UCSD-AML1 (cell line): Measurements from ENCODE around the gene ARHGEF3.

Experiments
- DNase-seq: peaks from one replicate; lab custom pipeline; 2025; ENCODE audit not compliant: unreplicated experiment; lab: John Stamatoyannopoulos, UW

The ARHGEF3 gene

DNA sequence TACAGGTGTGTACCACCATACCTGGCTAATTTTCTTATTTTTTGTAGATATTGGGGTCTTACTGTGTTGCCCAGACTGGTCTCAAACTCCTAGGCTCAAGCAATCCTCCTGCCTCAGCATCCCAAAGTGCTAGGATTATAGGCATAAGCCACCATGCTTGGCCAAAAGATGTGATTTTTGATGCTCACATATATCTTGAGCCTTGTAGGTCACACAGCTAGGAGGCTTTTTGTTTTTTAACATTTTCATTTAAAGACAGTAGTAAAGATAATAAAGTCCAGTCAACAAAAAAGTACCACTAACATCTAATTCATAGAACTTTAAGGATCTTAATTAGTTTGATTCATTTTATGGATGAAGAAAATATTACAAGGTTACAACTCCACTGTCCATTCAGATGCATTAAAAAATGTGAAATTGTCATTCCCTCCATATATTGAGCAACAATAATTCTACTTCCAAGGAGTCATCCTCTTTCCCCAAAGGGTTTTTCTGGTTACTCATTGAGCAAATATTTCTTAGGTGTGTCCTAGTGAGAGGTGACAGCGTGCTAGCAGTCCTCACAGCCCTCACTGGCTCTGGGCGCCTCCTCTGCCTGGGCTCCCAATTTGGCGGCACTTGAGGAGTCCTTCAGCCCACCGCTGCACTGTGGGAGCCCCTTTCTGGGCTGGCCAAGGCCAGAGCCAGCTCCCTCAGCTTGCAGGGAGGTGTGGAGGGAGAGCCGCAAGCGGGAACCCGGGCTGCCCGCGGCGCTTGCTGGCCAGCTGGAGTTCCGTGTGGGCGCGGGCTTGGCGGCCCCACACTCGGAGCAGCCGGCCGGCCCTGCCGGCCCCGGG lies 110.4 kb downstream of the ARHGEF3 start:
- DNase-seq: no peak

DNA sequence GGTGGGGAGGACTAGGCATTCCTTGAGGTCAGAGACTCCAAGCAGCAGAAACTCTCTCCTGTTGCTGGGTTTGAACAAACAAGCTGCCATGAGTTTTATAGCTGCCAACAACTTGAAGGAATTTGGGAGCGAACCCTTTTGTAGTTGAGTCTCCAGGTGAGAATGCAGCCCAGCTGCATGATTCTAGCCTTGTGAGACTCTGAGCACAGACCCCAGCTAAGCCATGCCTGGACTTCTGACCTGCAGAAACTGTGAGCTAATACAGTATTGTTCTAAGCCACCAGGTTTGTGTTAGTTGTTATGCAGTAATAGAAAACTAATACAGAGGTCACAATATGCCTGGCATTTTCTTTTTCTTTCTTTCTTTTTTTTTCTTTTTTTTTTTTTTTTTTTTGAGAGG lies 112.4 kb downstream of the ARHGEF3 start:
- no peak for DNase-seq

GRCh38 chr3:56688191-56688590 lies 113.6 kb downstream of the ARHGEF3 start:
- DNase-seq: no peak

- no peak for DNase-seq
Measured at GRCh38 chr3:56684029-56684428, 117.7 kb downstream of the ARHGEF3 start.

- DNase-seq: peak; percentile 89
Measured at GRCh38 chr3:56683122-56683817, 118.5 kb downstream of the ARHGEF3 start, which contains the start of gene TASOR. TASOR (minus strand) TSS chr3:56683265; CDS start chr3:56683006, 259 bp downstream.

- DNase-seq: peak; percentile 84
Measured at GRCh38 chr3:56682462-56683121, 119.2 kb downstream of the ARHGEF3 start.

DNA sequence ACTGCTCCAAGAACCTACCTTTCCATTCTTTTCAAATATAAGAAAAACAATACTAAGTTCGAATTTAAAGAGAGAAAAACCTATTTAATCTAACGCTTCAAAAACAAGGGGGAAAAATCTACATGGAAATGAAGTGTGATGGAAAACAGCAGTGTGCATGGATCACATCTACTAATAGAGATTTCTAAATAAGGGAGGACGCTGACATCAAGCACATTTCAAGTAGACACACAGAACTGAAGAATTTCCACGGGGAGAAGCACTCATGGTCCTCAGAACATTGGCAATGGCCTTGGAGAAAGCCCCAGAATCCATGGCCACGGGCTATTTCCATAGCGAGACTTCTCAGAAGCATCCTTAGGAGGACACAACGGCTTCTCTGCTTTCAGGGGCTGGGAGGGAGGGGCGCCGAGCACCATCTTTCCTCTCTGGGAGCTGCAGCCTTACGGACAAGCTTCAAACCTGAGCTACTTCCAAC lies 119.7 kb downstream of the ARHGEF3 start:
- no peak for DNase-seq

GRCh38 chr3:56680054-56680580 lies 121.6 kb downstream of the ARHGEF3 start:
- DNase-seq: no peak
